ENCODE data around the gene MTOR. TPM values are rescaled to one million over a fixed set of nuclear protein-coding genes. Genes with fewer than 3 reads are reported as not detected.

The MTOR gene
- total and polyA plus RNA-seq, 2 donors (not counting 3 experiments of a cell fraction or from before 2014, with no cell fraction given), result 33.5 to 50.4 TPM

DNA sequence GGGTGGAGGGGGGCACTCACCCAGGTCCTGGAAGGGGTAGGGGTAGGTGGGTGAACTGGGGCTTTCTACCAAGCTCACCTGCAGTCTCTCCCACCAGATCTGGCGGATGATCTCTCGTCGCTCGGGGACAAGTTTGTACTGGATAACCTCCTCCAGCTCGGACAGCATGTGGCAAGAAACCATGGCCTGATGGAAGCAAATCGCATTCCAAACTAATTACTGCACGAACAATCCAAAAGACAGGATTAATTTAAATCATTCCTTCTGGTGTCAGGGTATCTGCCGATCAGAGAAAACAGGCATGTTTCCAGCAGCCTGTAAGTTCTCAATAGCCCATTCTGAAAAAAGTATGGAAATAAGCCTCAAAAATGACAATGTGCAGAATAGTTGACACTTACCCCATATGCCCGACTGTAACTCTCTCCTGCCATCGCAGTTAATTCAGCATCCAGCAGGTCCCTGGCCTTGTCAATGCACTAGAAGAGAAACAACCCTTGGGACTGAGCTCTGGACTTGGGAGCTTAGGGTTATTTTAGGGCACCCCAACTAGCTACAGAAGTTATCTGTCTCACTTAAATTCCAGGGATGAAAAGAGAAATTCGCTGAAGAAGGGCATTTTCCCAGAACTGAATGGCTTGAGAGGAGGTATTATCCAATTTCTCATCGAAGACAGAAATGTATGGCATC is 117.6 kb downstream of the MTOR start:
- no peaks in the 10 kb centered on the region for H4K20me1 ChIP-seq (replicated peaks; ENCODE audit: control insufficient read depth, extremely low read depth, insufficient read depth, low read length)
- TF ChIP-seq, protein P1, sequence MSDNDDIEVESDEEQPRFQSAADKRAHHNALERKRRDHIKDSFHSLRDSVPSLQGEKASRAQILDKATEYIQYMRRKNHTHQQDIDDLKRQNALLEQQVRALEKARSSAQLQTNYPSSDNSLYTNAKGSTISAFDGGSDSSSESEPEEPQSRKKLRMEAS (IDR thresholded peaks at IDR 0.05; ENCODE audit: insufficient read depth, insufficient read length), result no peak
- TF ChIP-seq EZH2 (IDR thresholded peaks at IDR 0.05; ENCODE audit: borderline replicate concordance, low read depth, low read length, severe bottlenecking) (no peak), JUN (IDR thresholded peaks at IDR 0.05; ENCODE audit: borderline replicate concordance, insufficient read depth, insufficient read length, low read depth) (no peak), GATA2 (IDR thresholded peaks at IDR 0.05; ENCODE audit: insufficient read depth, insufficient read length, low read depth, low read length) (no peak), POLR2AphosphoS5 (IDR thresholded peaks at IDR 0.05; ENCODE audit: insufficient read depth, low read depth, low read length) (no peak), FOS (IDR thresholded peaks at IDR 0.05; ENCODE audit: borderline replicate concordance, insufficient read depth, low read length) (no peak), POLR2A (IDR thresholded peaks at IDR 0.05; ENCODE audit: low read depth, low read length) (no peak), MYC (IDR thresholded peaks at IDR 0.05; ENCODE audit: low read depth, low read length) (no peak)
- TF ChIP-seq, protein P2, sequence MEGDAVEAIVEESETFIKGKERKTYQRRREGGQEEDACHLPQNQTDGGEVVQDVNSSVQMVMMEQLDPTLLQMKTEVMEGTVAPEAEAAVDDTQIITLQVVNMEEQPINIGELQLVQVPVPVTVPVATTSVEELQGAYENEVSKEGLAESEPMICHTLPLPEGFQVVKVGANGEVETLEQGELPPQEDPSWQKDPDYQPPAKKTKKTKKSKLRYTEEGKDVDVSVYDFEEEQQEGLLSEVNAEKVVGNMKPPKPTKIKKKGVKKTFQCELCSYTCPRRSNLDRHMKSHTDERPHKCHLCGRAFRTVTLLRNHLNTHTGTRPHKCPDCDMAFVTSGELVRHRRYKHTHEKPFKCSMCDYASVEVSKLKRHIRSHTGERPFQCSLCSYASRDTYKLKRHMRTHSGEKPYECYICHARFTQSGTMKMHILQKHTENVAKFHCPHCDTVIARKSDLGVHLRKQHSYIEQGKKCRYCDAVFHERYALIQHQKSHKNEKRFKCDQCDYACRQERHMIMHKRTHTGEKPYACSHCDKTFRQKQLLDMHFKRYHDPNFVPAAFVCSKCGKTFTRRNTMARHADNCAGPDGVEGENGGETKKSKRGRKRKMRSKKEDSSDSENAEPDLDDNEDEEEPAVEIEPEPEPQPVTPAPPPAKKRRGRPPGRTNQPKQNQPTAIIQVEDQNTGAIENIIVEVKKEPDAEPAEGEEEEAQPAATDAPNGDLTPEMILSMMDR (IDR thresholded peaks at IDR 0.05; ENCODE audit: extremely low read depth in 1 of 2, insufficient read depth in 1 of 2, low read depth in 1 of 2, low read length in 2 of 2), result no peak
- BruUV-seq (replicated peaks), result no TSS peak
- H3K9ac ChIP-seq (replicated peaks; ENCODE audit: extremely low read depth, insufficient read depth, low read length), result no peak overlapping the region
- H3K4me1 ChIP-seq (ENCODE audit: control insufficient read depth, extremely low read depth, insufficient read depth, low read length), result peaks cover 16% of the 10 kb centered on the region
- no peaks in the 10 kb centered on the region for H3K9me3 ChIP-seq (replicated peaks; ENCODE audit: control insufficient read depth, insufficient read depth, low read length)
- no peaks in the 10 kb centered on the region for H3K9me1 ChIP-seq (replicated peaks; ENCODE audit: control insufficient read depth, extremely low read depth, insufficient read depth, low read length)
- H2AFZ ChIP-seq (ENCODE audit: low read depth, low read length), result no peak overlapping the region
- no peak for DNase-seq (ENCODE audit: low read depth, low spot score)
- ChIA-PET CTCF (interaction anchor here (1.2 kb wide), 1 partner anchor 107 kb away, joined by 3 read pairs; no protein-coding TSS in a partner anchor), POLR2A (no interaction called here)
- no peak overlapping the region for H3K4me3 ChIP-seq (replicated peaks in 1 of 3; ENCODE audit: insufficient read depth in 1 of 3, low read depth in 1 of 3, low read length in 3 of 3)
- H3K27me3 ChIP-seq (ENCODE audit: control insufficient read depth in 2 of 2, insufficient read depth in 2 of 2, low read length in 2 of 2), result no peaks in the 10 kb centered on the region
- no peak for FAIRE-seq
- H3K36me3 ChIP-seq (ENCODE audit: control insufficient read depth in 2 of 2, extremely low read depth in 1 of 2, insufficient read depth in 2 of 2, low read length in 2 of 2), result peaks cover 11 to 26% of the 10 kb centered on the region in 2 experiments
- intact Hi-C loops (cut with micrococcal nuclease) (no loop called here), dilution Hi-C loops (cut with MboI; ENCODE audit: extremely low pct_ligation_motif_present, low sequenced_read_pairs) (no loop called here)
- H3K4me2 ChIP-seq (ENCODE audit: insufficient read depth, low read length), result no peak overlapping the region
- no peak overlapping the region for H3K27ac ChIP-seq (ENCODE audit: insufficient read depth, low read depth, low read length)
- H3K79me2 ChIP-seq (ENCODE audit: control insufficient read depth, insufficient read depth, low read length), result no peaks in the 10 kb centered on the region

Data from endothelial cell of umbilical vein (primary cell).